ENCODE results near the gene RASA4.
"Not testable (repeated sequence)": the region's sequence is repeated elsewhere in the genome, so short reads cannot be mapped to it uniquely, and the experiment has no call there.

Gene RASA4

DNA sequence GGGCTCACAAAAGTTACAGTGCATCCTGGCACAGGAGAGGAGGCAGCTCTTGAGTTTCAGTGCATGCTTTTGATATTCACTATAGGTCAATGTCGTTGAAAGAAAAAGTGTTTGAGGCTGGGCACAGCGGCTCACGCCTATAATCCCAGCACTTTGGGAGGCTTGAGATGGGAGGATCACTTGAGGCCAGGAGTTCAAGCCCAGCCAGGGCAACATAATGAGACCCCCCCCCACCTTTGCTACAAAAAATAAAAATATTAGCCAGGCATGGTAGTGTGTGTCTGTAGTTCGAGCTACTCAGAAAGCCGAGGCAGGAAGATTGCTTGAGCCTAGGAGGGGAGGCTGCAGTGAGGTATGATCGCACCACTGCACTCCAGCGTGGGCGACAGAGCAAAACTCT lies 1.6 kb upstream of the RASA4 start:
- not testable (repeated sequence) for H3K9ac ChIP-seq (ENCODE audit: insufficient read length, low read depth); H3K4me1 ChIP-seq (ENCODE audit: insufficient read depth, insufficient read length); H3K9me3 ChIP-seq (ENCODE audit: insufficient read depth, low read length); H3K36me3 ChIP-seq (ENCODE audit: insufficient read depth, insufficient read length, low read length); H3K4me3 ChIP-seq (ENCODE audit: insufficient read length, low read depth); H3K27me3 ChIP-seq (ENCODE audit: insufficient read depth, insufficient read length); DNase-seq (ENCODE audit: low read depth, low spot score)

DNA sequence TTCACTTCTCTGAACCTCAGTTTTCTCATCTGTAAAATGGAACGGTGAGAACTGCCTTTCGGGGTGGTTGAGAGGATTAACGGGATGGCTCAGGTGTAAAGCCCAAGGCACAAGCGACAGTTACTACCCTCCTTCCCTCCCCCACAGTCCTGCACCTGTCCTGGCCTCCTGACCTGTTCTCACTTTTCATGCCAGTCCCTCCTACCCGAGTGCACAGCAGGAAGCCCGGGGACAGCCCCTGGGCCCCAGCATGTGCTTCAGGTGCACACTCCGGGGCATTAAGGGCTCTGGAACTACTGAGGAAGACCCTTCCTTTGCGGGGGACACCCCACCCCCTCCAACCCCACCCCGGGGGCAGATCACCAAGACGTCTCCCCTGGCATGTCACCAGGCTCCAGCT lies 626 bp downstream of the RASA4 start:
- H3K27me3 ChIP-seq (ENCODE audit: insufficient read depth, insufficient read length); H3K4me1 ChIP-seq (ENCODE audit: insufficient read depth, insufficient read length); DNase-seq (ENCODE audit: low read depth, low spot score); H3K9ac ChIP-seq (ENCODE audit: insufficient read length, low read depth); H3K9me3 ChIP-seq (ENCODE audit: insufficient read depth, low read length); H3K36me3 ChIP-seq (ENCODE audit: insufficient read depth, insufficient read length, low read length); H3K4me3 ChIP-seq (ENCODE audit: insufficient read length, low read depth): not testable (repeated sequence)

DNA sequence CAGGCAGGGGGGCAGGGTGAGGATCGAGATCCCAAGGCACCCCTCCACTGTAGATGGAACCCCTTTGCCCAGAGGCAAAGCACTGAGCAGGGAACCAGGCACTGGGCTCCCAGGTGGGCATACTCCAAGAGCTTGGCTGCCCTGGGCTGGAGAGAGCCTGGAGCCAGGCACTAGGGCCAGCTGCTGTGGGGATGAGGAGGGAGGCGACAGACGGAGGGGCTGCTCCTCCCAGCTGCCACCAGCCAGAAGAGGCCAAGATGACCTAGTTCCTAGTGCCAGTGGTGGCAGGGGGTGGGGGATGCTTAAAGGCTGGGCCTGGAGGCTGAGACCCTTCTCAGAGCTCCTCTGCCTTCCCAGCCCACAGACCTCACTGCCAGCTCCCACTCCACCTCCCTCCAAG lies 1.7 kb downstream of the RASA4 start:
- H3K27me3 ChIP-seq (ENCODE audit: insufficient read depth, insufficient read length); H3K9me3 ChIP-seq (ENCODE audit: insufficient read depth, low read length); H3K4me1 ChIP-seq (ENCODE audit: insufficient read depth, insufficient read length); DNase-seq (ENCODE audit: low read depth, low spot score); H3K36me3 ChIP-seq (ENCODE audit: insufficient read depth, insufficient read length, low read length); H3K9ac ChIP-seq (ENCODE audit: insufficient read length, low read depth); H3K4me3 ChIP-seq (ENCODE audit: insufficient read length, low read depth): not testable (repeated sequence)

DNA sequence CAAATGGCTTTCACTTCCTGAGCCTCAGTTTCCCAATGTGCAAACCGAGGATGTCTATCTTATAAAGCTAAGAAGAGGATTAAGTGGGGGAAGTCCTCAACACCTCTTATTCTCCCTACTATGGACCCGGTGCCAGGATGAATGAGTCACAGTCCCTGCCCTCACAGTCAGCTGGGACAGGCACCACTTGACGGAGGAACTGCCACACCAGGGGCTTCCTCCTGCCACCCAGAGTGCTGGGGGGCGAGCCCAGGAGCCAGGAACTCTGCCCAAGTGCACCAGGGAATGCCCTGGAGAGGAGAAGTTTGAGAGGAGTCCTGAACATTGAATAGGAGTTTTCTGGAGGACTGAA lies 2.2 kb downstream of the RASA4 start:
- not testable (repeated sequence) for DNase-seq (ENCODE audit: low read depth, low spot score); H3K4me1 ChIP-seq (ENCODE audit: insufficient read depth, insufficient read length); H3K27me3 ChIP-seq (ENCODE audit: insufficient read depth, insufficient read length); H3K9me3 ChIP-seq (ENCODE audit: insufficient read depth, low read length); H3K9ac ChIP-seq (ENCODE audit: insufficient read length, low read depth); H3K4me3 ChIP-seq (ENCODE audit: insufficient read length, low read depth); H3K36me3 ChIP-seq (ENCODE audit: insufficient read depth, insufficient read length, low read length)

DNA sequence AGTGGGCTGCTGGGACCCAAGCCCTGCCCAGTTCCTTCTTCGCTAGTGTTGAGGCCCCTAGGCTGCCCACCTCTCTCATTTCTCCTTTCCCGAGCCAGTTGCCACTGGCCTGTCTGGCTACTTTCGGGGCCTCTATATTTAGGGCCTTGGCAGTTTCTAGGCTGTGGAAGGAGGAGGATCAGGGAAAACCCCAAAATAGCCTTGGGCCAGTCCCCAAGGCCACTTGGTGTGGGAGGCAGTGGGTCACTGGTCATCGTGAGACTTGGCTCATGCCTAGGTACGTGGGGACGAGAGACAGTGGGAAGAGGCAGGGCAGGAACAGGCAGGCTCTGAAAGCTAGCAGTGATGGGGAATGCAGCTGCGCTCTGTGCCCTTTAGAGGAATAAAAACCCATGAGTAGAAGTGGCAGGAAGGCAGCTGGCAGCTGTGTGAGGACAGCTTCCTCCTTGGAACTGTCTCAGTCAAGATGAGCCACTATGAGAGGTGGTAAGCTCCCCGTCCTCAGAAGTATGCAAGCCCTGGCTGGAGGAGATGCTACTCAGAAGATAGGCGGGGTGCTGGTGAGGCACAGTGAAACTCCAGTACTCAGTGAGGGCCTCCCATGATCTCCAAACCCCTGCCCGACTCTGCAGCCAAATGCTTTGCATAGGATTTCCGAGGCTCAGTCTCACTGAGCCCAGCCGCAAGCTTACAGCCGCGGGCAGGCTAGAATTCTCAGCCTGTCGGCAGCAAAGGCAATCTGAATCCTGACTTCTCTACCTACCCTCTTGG lies 2.8 kb downstream of the RASA4 start:
- not testable (repeated sequence) for H3K27me3 ChIP-seq (ENCODE audit: insufficient read depth, insufficient read length); H3K4me1 ChIP-seq (ENCODE audit: insufficient read depth, insufficient read length); H3K36me3 ChIP-seq (ENCODE audit: insufficient read depth, insufficient read length, low read length); H3K9me3 ChIP-seq (ENCODE audit: insufficient read depth, low read length); H3K4me3 ChIP-seq (ENCODE audit: insufficient read length, low read depth); DNase-seq (ENCODE audit: low read depth, low spot score); H3K9ac ChIP-seq (ENCODE audit: insufficient read length, low read depth)

DNA sequence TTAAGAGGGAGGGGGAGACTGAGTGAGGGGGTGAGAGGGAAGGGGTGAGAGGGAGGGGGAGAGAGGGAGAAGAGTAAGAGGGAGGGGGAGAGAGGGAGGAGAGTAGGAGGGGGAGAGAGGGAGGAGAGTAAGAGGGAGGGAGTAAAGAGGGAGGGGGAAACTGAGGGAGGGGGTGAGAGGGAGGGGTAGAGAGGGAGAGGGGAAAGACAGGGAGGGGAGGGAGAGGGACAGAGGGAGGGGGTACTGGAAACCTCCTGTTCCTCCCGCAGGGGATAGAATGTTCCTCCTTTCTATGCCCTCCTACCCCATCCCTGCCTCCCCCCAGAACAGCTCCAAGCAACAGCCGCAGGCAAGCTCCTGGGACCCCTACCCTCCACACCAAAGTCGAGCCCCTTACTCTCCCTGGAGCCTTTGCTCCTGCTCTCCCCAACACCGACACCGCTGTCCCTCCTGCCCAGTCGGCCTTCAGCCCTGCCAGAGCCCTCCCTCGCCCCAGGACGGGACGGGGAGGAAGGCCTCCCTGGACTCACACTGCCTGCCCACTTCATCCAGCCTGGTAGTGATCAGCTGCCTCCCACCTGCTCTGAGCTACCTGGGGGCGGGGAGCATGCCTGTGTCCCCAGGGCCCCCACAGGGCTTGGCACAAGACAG lies 4.8 kb downstream of the RASA4 start:
- DNase-seq (ENCODE audit: low read depth, low spot score); H3K4me1 ChIP-seq (ENCODE audit: insufficient read depth, insufficient read length); H3K4me3 ChIP-seq (ENCODE audit: insufficient read length, low read depth); H3K9ac ChIP-seq (ENCODE audit: insufficient read length, low read depth); H3K36me3 ChIP-seq (ENCODE audit: insufficient read depth, insufficient read length, low read length); H3K27me3 ChIP-seq (ENCODE audit: insufficient read depth, insufficient read length); H3K9me3 ChIP-seq (ENCODE audit: insufficient read depth, low read length): not testable (repeated sequence)

DNA sequence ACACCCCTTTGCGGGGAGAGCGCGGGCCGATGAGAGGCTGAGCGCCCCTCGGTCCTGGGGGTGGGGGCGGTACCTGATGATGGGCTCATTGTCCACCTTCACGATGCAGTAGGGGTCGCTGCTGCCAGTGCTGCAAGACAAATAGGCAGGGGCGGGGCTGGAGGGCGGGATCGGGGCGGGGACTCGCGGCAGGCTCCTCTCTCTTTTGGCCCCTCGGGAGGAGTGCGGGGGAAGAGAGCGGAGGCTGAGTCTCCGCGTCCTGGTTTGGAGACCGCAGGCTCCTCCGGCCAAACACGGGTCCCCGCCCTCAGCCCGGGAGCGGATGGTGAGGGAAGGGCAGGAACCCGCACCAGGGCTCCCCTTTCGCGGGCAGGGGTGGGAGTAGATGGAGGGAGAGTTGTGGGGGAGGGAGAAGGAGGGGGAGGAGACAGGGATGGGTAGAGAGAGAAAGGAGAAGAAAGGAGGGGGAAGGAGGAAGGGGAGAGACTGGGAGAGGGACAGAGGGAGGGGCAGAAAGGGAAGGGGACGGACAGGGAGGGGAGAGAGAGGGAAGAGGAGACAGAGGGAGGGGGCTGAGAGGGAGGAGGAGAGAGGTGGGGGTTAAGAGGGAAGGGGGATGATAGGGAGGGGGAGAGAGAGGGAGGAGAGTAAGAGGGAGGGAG lies 5.4 kb downstream of the RASA4 start:
- DNase-seq (ENCODE audit: low read depth, low spot score); H3K9me3 ChIP-seq (ENCODE audit: insufficient read depth, low read length); H3K4me1 ChIP-seq (ENCODE audit: insufficient read depth, insufficient read length); H3K27me3 ChIP-seq (ENCODE audit: insufficient read depth, insufficient read length); H3K9ac ChIP-seq (ENCODE audit: insufficient read length, low read depth); H3K36me3 ChIP-seq (ENCODE audit: insufficient read depth, insufficient read length, low read length); H3K4me3 ChIP-seq (ENCODE audit: insufficient read length, low read depth): not testable (repeated sequence)

DNA sequence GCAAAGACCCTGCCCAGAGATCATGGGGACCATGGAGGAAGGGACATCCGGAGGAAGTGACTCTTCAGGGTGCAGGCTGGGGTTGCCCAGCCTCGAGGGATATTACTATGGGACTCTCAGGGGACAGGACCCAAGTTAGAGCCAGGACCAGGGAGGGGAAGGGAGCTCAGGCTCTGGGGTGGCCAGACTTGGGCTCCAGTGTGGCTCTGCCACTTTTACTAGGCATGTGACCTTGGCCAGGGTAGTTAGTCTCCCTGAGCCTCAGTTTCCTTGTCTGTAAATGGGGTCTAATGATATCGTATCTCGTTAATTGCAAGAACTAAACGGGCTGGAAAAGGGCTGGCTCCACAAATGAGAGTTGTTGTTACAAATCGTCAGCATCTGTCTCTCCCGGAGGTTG lies 6.1 kb downstream of the RASA4 start:
- not testable (repeated sequence) for H3K4me1 ChIP-seq (ENCODE audit: insufficient read depth, insufficient read length); H3K9ac ChIP-seq (ENCODE audit: insufficient read length, low read depth)

DNA sequence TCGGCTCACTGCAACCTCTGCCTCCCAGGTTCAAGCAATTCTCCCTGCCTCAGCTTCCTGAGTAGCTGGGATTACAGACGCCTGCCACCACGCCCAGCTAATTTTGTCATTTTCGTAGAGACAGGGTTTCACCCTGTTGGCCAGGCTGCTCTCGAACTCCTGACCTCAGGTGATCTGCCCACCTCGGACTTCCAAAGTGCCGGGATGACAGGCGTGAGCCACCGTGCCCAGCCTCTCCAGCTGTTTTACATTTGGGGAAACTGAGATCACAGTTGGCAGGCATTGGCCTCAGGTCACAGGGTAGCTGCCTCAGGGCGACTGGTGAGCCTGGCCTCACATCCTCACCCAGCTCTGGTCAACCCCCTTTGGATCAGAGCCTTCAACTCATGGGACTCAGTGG lies 6.8 kb downstream of the RASA4 start:
- not testable (repeated sequence) for H3K27me3 ChIP-seq (ENCODE audit: insufficient read depth, insufficient read length); H3K36me3 ChIP-seq (ENCODE audit: insufficient read depth, insufficient read length, low read length); DNase-seq (ENCODE audit: low read depth, low spot score); H3K9ac ChIP-seq (ENCODE audit: insufficient read length, low read depth); H3K4me3 ChIP-seq (ENCODE audit: insufficient read length, low read depth); H3K4me1 ChIP-seq (ENCODE audit: insufficient read depth, insufficient read length); H3K9me3 ChIP-seq (ENCODE audit: insufficient read depth, low read length)

More for the DNA sequence above, 6.1 kb downstream of the RASA4 start:
- not testable (repeated sequence) for H3K36me3 ChIP-seq (ENCODE audit: insufficient read depth, insufficient read length, low read length); H3K9me3 ChIP-seq (ENCODE audit: insufficient read depth, low read length); H3K4me3 ChIP-seq (ENCODE audit: insufficient read length, low read depth); DNase-seq (ENCODE audit: low read depth, low spot score); H3K27me3 ChIP-seq (ENCODE audit: insufficient read depth, insufficient read length)

DNA sequence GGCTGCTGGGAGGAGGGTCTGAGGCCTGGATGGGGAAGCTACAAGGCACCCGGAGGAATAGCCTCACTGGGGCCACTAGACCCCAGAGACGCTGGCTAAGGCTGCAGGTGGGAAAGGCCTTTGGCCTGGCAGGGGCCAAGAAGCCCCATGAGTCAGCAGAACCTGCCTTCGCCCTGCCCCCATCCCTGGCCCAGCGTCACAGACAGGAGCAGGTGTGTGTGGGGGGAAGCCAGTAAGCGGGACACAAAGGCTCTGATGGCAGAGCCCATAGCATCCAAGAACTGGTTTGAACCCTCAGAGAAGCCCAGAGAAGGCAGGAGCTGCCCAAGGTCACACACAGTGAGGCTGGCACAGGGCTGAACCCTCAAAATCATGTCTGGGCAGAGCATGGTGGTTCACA lies 9.7 kb downstream of the RASA4 start:
- not testable (repeated sequence) for DNase-seq (ENCODE audit: low read depth, low spot score); H3K27me3 ChIP-seq (ENCODE audit: insufficient read depth, insufficient read length); H3K9ac ChIP-seq (ENCODE audit: insufficient read length, low read depth); H3K4me1 ChIP-seq (ENCODE audit: insufficient read depth, insufficient read length); H3K4me3 ChIP-seq (ENCODE audit: insufficient read length, low read depth); H3K9me3 ChIP-seq (ENCODE audit: insufficient read depth, low read length); H3K36me3 ChIP-seq (ENCODE audit: insufficient read depth, insufficient read length, low read length)

DNA sequence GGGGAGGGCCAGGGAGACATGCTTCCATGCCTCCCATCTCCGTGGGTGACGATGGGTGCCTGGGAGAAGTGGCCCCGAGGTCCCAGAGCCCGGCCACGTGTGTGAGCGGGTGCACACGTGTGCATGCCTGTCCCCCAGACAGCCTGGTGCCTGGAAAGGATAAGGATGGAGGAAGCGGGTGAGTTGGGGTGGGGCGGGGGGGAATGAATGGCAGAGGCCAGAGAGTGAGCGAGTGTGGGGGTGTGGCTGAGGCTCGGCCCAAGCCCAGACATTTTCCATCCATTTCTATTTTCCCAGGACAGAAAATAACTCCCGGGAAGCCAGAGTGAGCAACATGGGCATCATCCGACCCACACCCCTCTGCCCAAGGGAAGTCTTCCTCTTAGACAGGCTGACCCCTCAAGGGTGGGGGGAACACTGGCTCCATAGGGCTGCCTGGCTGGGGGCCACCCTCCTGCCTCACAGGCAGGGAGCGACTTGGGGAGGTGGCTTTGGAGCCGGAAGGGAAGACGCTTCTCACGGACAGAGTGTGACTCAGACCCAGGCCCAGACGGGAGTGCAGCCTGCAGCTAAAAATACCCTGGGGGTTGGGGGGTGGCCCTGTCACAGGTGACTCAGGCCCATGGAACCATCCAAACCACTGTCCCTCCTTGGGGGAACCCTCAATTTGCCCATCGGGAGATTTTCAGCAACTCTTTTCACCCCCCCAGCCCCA lies 12.0 kb downstream of the RASA4 start:
- not testable (repeated sequence) for H3K4me1 ChIP-seq (ENCODE audit: insufficient read depth, insufficient read length); H3K27me3 ChIP-seq (ENCODE audit: insufficient read depth, insufficient read length); H3K36me3 ChIP-seq (ENCODE audit: insufficient read depth, insufficient read length, low read length); H3K4me3 ChIP-seq (ENCODE audit: insufficient read length, low read depth); H3K9me3 ChIP-seq (ENCODE audit: insufficient read depth, low read length); H3K9ac ChIP-seq (ENCODE audit: insufficient read length, low read depth); DNase-seq (ENCODE audit: low read depth, low spot score)
